Measurements from ENCODE around the gene PTPRO. TPM values are rescaled to one million over a fixed set of nuclear protein-coding genes. Genes with fewer than 3 reads are reported as not detected.

Gene PTPRO
- total RNA-seq, 4 donors from 2014 or later, result 1.5 to 15.3 (median 8.0) TPM

DNA sequence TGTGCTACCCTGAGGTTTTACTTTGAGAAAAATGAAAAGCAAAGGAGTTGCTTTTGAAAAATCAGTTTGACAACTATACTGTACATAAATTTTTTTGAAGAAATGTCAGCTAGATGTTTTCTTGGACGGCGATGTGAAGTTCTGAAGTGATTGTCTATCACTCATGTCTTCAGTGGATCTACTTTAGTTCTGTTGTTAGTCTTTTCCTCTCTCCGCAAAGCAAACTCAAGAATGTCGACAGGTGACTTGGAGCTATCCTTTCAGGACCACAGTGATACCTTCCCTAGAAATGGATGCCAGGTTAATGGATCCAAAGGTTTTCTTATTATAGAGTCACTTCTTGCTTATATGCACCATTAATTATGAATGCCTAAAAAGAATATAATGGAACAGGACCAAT, 1.2 kb downstream of the PTPRO start:
- Histone ChIP-seq H3K4me3 (peak overlapping the region in 1 of 2 donors; percentile 41), H3K9me3 (no peaks in the 10 kb centered on the region), H3K27me3 (no peaks in the 10 kb centered on the region), H3K27ac (no peak overlapping the region), H3K4me1 (no peaks in the 10 kb centered on the region), H3K36me3 (no peaks in the 10 kb centered on the region)
- no peak for DNase-seq
- TF ChIP-seq, protein P1, sequence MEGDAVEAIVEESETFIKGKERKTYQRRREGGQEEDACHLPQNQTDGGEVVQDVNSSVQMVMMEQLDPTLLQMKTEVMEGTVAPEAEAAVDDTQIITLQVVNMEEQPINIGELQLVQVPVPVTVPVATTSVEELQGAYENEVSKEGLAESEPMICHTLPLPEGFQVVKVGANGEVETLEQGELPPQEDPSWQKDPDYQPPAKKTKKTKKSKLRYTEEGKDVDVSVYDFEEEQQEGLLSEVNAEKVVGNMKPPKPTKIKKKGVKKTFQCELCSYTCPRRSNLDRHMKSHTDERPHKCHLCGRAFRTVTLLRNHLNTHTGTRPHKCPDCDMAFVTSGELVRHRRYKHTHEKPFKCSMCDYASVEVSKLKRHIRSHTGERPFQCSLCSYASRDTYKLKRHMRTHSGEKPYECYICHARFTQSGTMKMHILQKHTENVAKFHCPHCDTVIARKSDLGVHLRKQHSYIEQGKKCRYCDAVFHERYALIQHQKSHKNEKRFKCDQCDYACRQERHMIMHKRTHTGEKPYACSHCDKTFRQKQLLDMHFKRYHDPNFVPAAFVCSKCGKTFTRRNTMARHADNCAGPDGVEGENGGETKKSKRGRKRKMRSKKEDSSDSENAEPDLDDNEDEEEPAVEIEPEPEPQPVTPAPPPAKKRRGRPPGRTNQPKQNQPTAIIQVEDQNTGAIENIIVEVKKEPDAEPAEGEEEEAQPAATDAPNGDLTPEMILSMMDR (IDR thresholded peaks at IDR 0.05), result no peak
- TF ChIP-seq POLR2A (IDR thresholded peaks at IDR 0.05), result no peak
- intact Hi-C loops (cut with DNase I; ENCODE audit: low total_unique reads), result no loop called here

DNA sequence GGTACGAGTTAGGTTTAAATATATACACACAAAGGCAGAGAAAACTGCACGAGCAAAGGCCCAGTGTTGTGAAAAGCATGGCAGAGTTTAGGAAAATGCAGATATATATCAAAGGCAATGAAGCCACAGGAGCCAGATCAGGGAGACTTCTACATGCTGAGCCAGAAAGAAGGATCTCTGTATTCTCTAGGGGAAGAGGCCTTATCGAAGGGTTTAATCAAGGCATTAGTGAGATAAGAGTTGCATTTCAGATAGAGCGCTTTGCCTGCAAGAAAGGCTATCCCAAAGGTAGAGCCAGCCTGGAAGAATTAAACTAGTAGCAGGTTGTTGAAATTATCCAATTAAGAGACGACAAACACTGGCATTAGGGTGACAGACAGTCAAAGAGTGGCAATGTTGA, 7.6 kb downstream of the PTPRO start:
- H3K4me3 ChIP-seq, result no peak overlapping the region
- intact Hi-C loops (cut with DNase I; ENCODE audit: low total_unique reads), result no loop called here
- H3K36me3 ChIP-seq, result no peaks in the 10 kb centered on the region
- no peaks in the 10 kb centered on the region for H3K4me1 ChIP-seq
- no peaks in the 10 kb centered on the region for H3K27me3 ChIP-seq
- TF ChIP-seq POLR2A (IDR thresholded peaks at IDR 0.05), result no peak
- TF ChIP-seq, protein P1 (IDR thresholded peaks at IDR 0.05), result no peak
- no peak for DNase-seq
- H3K27ac ChIP-seq, result no peak overlapping the region
- no peaks in the 10 kb centered on the region for H3K9me3 ChIP-seq

DNA sequence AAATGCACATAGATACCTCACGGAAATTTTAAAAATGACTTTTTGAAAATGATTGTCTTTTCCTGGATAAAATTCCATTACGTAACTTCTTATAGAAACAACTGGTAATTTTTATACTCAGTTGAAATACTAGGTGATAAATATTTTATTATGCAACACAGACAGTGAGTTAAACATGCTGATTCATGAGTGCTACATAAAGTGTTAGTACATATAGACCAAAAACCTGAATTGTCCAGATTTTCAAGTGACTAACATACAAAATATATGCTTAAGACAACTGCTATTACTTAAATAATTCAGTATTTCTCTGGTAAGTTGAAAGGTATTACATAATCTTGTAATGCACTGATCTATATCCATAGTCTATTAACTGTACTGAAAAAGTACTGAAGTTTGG, 11.9 kb downstream of the PTPRO start:
- TF ChIP-seq, protein P1 (IDR thresholded peaks at IDR 0.05), result no peak
- TF ChIP-seq POLR2A (IDR thresholded peaks at IDR 0.05), result no peak
- no peak overlapping the region for H3K27ac ChIP-seq
- H3K4me1 ChIP-seq, result no peaks in the 10 kb centered on the region
- intact Hi-C loops (cut with DNase I; ENCODE audit: low total_unique reads), result no loop called here
- H3K9me3 ChIP-seq, result no peaks in the 10 kb centered on the region
- no peaks in the 10 kb centered on the region for H3K36me3 ChIP-seq
- no peak for DNase-seq
- H3K27me3 ChIP-seq, result no peaks in the 10 kb centered on the region
- H3K4me3 ChIP-seq, result no peak overlapping the region

DNA sequence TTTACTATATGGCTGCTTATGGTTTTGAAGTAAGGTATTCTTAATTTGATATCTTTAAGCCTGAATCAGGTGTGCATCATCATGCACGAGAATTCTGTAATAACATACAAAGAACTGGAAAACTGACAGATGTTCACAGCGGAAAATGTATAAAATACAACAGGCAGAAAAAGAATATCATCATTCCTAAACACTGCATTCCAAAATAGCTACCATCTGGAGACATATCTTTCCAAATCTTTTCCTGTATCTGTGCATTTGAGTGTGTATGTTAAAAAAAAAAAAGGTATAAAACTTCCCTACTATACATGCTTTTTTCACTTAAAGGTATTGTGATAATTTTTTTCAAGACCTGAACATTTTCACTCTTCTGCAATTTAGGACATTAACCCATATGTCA, 13.7 kb downstream of the PTPRO start:
- no peak overlapping the region for H3K4me3 ChIP-seq
- H3K27ac ChIP-seq, result no peak overlapping the region
- no peaks in the 10 kb centered on the region for H3K27me3 ChIP-seq
- no peak for TF ChIP-seq POLR2A (IDR thresholded peaks at IDR 0.05)
- TF ChIP-seq, protein P1 (IDR thresholded peaks at IDR 0.05), result no peak
- intact Hi-C loops (cut with DNase I; ENCODE audit: low total_unique reads), result no loop called here
- no peak for DNase-seq
- no peaks in the 10 kb centered on the region for H3K9me3 ChIP-seq
- no peaks in the 10 kb centered on the region for H3K36me3 ChIP-seq
- no peaks in the 10 kb centered on the region for H3K4me1 ChIP-seq

DNA sequence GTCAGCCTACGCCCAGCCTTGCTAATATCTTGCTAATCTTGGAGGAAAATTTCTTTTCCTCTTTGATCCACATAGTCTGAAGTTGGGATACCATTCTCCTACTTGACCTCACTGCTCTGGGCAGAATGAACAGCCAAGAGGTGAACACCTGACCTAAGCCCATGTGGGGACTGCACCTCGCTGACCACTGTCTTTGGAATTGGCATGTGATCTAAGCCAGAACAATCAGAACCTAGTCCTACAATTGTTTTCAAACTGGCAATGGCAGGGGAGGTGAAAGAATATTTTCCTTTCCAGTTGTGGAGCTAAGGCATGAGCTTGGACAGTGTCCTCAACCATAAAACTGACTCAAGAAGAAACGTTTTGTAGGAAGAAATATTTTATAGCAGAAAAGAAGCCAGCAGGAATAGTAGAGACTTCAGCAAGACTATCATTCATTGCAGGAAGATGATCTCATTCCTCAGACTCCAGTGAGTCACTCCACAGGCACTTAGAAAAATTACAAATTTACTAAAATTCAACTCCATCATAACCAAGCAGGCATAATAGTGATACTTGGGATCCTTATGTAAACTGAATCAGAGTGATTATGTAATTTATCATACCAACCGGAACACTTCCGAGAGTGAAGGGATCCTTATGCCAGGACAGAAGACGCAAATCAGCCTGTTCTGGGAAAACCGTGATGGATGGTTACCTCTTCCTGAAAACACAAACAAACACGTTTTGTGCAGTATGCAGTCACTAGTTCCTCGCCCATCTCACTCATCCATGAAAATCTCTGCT, 14.7 kb downstream of the PTPRO start:
- H3K27ac ChIP-seq, result peak overlapping the region; percentile 40 to 46
- TF ChIP-seq POLR2A (IDR thresholded peaks at IDR 0.05), result no peak
- TF ChIP-seq, protein P1 (IDR thresholded peaks at IDR 0.05), result no peak
- intact Hi-C loops (cut with DNase I; ENCODE audit: low total_unique reads), result no loop called here

More for the DNA sequence above, 14.7 kb downstream of the PTPRO start:
- Histone ChIP-seq H3K9me3 (no peaks in the 10 kb centered on the region), H3K36me3 (no peaks in the 10 kb centered on the region), H3K27me3 (no peaks in the 10 kb centered on the region), H3K4me1 (no peaks in the 10 kb centered on the region), H3K4me3 (no peak overlapping the region)
- DNase-seq, result no peak
